M059J (cell line): ENCODE results near the gene OR10X1. TPM values are rescaled to one million over a fixed set of nuclear protein-coding genes. Genes with fewer than 3 reads are reported as not detected.

Experiments
- DNase-seq: peaks from one replicate; pipeline ENCODE4 v3.0.0-alpha.2; 2012; ENCODE audit warnings: low read depth
- total RNA-seq: library from RNA; depleted of rRNA; stranded (reverse); fragments of >200 nt; shearing (Covaris generic); gene quantifications from 2 replicates; pipeline ENCODE4 v1.2.3, GENCODE V29; 2014; rRNA removed

OR10X1 gene
- total RNA-seq: not detected in 2 replicates

- no peak for DNase-seq
Observed at GRCh38 chr1:158579733-158580132, at the start of gene OR10X1. TSS of gene OR10X1 (minus strand) at chr1:158579899. CDS start at chr1:158579899, 0 bp downstream.

DNA sequence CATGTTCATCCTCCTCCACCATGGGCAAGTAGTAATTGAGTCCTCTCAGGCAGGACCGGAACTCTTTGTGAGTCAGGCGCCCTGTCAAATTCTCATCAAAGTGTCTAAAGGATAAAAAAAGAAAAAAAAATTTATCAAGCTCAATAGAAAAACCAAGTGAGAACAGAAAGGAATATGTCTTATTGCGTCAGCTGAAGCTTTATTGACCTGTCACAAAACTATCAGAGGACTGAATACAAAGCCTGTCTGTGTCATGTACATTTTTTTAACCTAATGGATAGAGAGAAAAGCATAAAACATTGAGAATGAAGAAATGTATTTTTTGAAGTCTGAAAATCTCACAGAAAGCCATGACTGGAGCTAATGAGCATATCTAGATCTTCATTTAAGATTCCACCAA is 34.1 kb upstream of the OR10X1 start:
- no peak for DNase-seq

GRCh38 chr1:158611916-158612315 is 32.2 kb upstream of the OR10X1 start:
- no peak for DNase-seq

- no peak for DNase-seq
Observed at GRCh38 chr1:158607296-158607695, 27.6 kb upstream of the OR10X1 start.

- DNase-seq: no peak
Observed at GRCh38 chr1:158604968-158605367, 25.3 kb upstream of the OR10X1 start, which contains the start of gene OR10Z1. TSS of gene OR10Z1 (plus strand) at chr1:158605268. CDS start at chr1:158606439, 1,171 bp downstream.

GRCh38 chr1:158600735-158601134 is 21.0 kb upstream of the OR10X1 start:
- no peak for DNase-seq

GRCh38 chr1:158586942-158587341 is 7.2 kb upstream of the OR10X1 start:
- DNase-seq: no peak

GRCh38 chr1:158583962-158584361 is 4.3 kb upstream of the OR10X1 start:
- DNase-seq: no peak

- DNase-seq: no peak
Observed at GRCh38 chr1:158577561-158577960, 2.1 kb downstream of the OR10X1 start.

- DNase-seq: no peak
Observed at GRCh38 chr1:158572226-158572625, 7.5 kb downstream of the OR10X1 start.

DNA sequence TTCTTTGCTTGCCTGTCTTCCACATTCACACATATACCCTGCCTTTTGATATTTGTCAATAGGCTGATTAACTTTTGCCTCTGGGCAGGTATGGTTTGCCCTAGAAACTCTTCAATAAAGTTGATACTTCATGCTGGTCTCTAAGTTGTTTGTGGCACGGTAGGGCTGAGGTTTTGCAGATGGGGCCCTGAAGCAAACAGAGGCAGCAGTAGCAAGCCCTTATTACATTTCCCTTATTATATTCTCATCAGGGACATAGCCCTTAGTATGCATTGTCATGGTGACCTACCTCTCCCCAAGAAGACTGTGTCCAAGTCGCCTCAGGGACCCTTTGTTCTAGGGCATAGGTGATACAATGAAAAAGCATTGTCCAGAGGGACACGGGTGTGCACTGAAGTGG is 9.2 kb downstream of the OR10X1 start, which contains the start of gene OR6P1:
OR6P1 (minus strand) TSS at position 101 of the 400 bp plus-strand sequence. CDS start 6,976 bp downstream, outside the sequence.
- no peak for DNase-seq

GRCh38 chr1:158564608-158565007 is 15.1 kb downstream of the OR10X1 start:
- no peak for DNase-seq

- DNase-seq: no peak
Observed at GRCh38 chr1:158563853-158564252, 15.8 kb downstream of the OR10X1 start.

DNA sequence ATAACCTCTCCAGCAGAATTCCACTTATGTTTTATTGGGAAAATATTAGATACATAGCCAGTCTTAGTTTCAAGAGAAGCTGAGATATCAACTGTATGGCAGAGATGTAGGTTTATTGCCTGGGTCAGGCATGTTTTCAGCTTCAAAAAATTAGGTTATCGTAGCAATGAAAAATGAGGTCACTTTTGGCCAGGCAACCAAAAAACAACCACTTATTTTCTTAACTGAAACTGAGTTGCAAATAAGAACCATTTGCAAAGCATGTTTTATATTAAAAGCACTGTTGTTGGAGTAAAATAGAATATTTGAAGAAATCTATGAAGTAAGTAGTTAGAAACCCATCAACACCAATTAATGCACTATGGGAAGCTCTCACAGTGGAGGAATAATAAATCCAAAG is 20.0 kb downstream of the OR10X1 start:
- no peak for DNase-seq

GRCh38 chr1:158554352-158554751 is 25.3 kb downstream of the OR10X1 start, which contains the start of gene OR6Y1:
TSS of gene OR6Y1 (minus strand) at chr1:158554405. CDS start at chr1:158548105, 6,300 bp downstream.
- no peak for DNase-seq

- DNase-seq: no peak
Observed at GRCh38 chr1:158552296-158552695, 27.4 kb downstream of the OR10X1 start.

- no peak for DNase-seq
Observed at GRCh38 chr1:158547533-158547932, 32.2 kb downstream of the OR10X1 start.

- DNase-seq: no peak
Observed at GRCh38 chr1:158537609-158538008, 42.1 kb downstream of the OR10X1 start.

- no peak for DNase-seq
Observed at GRCh38 chr1:158534496-158534895, 45.2 kb downstream of the OR10X1 start.

Other genes starting within 250 kb of the OR10X1 start
- not detected in 2 replicates for gene CD1B, start 248.4 kb downstream of the OR10X1 start, total RNA-seq
- not detected in 2 replicates for gene CD1E, start 226.0 kb downstream of the OR10X1 start, total RNA-seq
- not detected in 2 replicates for gene OR10T2, start 180.4 kb downstream of the OR10X1 start, total RNA-seq
- gene OR10K2, start 153.7 kb downstream of the OR10X1 start, total RNA-seq: not detected in 2 replicates
- gene OR10K1, start 118.1 kb downstream of the OR10X1 start, total RNA-seq: not detected in 2 replicates
- gene OR10R2, start 107.7 kb downstream of the OR10X1 start, total RNA-seq: not detected in 2 replicates
- gene OR6Y1, start 25.5 kb downstream of the OR10X1 start, total RNA-seq: not detected in 2 replicates
- not detected in 2 replicates for gene OR6P1, start 9.3 kb downstream of the OR10X1 start, total RNA-seq
- not detected in 2 replicates for gene OR10Z1, start 25.4 kb upstream of the OR10X1 start, total RNA-seq
- gene SPTA1, start 106.8 kb upstream of the OR10X1 start, total RNA-seq: 0.02 and 0.30 TPM in 2 replicates
- gene OR6K2, start 120.8 kb upstream of the OR10X1 start, total RNA-seq: not detected in 2 replicates
- gene OR6K3, start 140.8 kb upstream of the OR10X1 start, total RNA-seq: not detected in 2 replicates
- not detected in 2 replicates for gene OR6K6, start 174.8 kb upstream of the OR10X1 start, total RNA-seq
- not detected in 2 replicates for gene OR6N1, start 192.3 kb upstream of the OR10X1 start, total RNA-seq
- not detected in 2 replicates for gene OR6N2, start 201.3 kb upstream of the OR10X1 start, total RNA-seq